Mesodermal cell (in vitro differentiated cells): ENCODE results near the gene TERT.

ENCODE experiments used
- H3K27ac ChIP-seq: 2 replicates; pipeline ENCODE4 v1.7.0; 2013; ENCODE audit warnings: mild to moderate bottlenecking, low read depth, low read length, moderate library complexity; ENCODE audit not compliant: severe bottlenecking
- H3K36me3 ChIP-seq: 2 replicates; pipeline ENCODE4 v1.7.1; 2013; ENCODE audit warnings: mild to moderate bottlenecking, low read length, moderate library complexity; ENCODE audit not compliant: control insufficient read depth, insufficient read depth
- H3K4me1 ChIP-seq: one replicate; pipeline ENCODE4 v1.7.1; 2013; ENCODE audit warnings: mild to moderate bottlenecking, low read length; ENCODE audit not compliant: insufficient read depth, control insufficient read depth, poor library complexity, severe bottlenecking
- H3K4me3 ChIP-seq: 2 replicates; pipeline ENCODE4 v1.7.0; 2013; ENCODE audit warnings: low read length, control low read depth, mild to moderate bottlenecking; ENCODE audit not compliant: insufficient read depth, poor library complexity, severe bottlenecking; ENCODE audit errors: extremely low read depth
- H3K9me3 ChIP-seq: 2 replicates; pipeline ENCODE4 v1.7.1; 2013; ENCODE audit warnings: mild to moderate bottlenecking, low read length, moderate library complexity; ENCODE audit not compliant: control insufficient read depth
- WGBS, 2 experiments: methylation state at CpG; one replicate each; pipeline ENCODE4 v1.1.5; 2013; ENCODE audit warnings: missing lambda C conversion rate in 2 of 2; ENCODE audit not compliant: insufficient coverage in 2 of 2; 5-methylcytosine and 5-hydroxymethylcytosine counted together

TERT gene

GRCh38 chr5:1324301-1324700 is 29.4 kb upstream of the TERT start:
- Histone ChIP-seq H3K36me3 (peaks cover 79% of the 10 kb centered on the region), H3K4me1 (peaks cover 4% of the 10 kb centered on the region), H3K27ac (no peak overlapping the region), H3K9me3 (peaks cover 20% of the 10 kb centered on the region), H3K4me3 (no peak overlapping the region)
- 95 to 98% methylated on average over 12 to 15 of the region's 15 CpGs for WGBS, 2 experiments

GRCh38 chr5:1323803-1324173 is 28.9 kb upstream of the TERT start:
- Histone ChIP-seq H3K4me1 (peaks cover 2% of the 10 kb centered on the region), H3K9me3 (peaks cover 14% of the 10 kb centered on the region), H3K27ac (no peak overlapping the region), H3K4me3 (no peak overlapping the region), H3K36me3 (peaks cover 75% of the 10 kb centered on the region)
- 94 to 98% methylated on average over 12 to 13 of the region's 13 CpGs for WGBS, 2 experiments

GRCh38 chr5:1322955-1323802 is 28.3 kb upstream of the TERT start:
- H3K36me3 ChIP-seq = peaks cover 81% of the 10 kb centered on the region
- peaks cover 2% of the 10 kb centered on the region for H3K4me1 ChIP-seq
- H3K9me3 ChIP-seq = peaks cover 13% of the 10 kb centered on the region
- H3K27ac ChIP-seq = no peak overlapping the region
- WGBS, 2 experiments = 92 to 93% methylated on average over 21 of the region's 24 CpGs
- no peak overlapping the region for H3K4me3 ChIP-seq

DNA sequence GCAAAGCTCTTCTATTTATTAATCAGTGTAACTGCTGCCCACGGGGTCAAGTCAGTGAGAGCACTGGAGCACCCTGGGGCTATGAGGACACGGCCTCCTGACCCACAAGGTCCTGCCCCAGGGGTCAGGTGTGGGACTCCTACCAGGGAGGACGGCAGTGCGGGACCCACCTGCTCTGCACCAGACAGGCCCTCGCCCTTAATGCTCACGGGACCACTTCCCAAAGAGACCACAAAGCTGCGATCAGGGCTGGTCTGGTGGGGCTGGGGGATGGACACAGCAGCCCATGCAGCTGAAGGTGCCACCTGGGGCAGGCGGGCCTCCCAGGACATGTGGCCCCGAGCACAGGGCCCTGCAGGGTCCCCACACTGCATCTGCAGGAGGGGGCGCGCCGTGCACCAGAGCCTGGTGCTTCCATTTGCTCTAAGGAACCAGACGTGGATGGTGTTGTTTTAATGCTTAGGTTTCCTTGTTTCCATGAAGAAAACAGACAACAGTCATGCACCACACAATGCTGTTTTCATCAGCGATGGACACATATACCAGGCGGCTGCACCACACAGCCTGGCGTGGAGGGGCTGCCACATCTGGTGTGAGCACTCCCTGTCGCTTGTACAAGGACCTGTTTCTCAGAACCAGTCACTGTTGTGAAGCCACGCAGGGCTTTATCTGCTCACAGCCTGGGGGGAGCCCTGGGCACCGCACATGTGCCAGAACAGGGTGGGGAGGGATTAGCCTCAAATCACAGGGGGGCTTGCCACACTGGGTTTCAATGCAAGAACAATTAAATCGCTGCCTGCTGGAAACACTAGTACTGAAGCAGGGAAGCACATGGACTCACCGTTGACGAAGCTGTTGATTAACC is 27.4 kb upstream of the TERT start:
- no peak overlapping the region for H3K27ac ChIP-seq
- H3K9me3 ChIP-seq = peaks cover 13% of the 10 kb centered on the region
- H3K4me1 ChIP-seq = peaks cover 1% of the 10 kb centered on the region
- peaks cover 90% of the 10 kb centered on the region for H3K36me3 ChIP-seq
- 96 to 97% methylated on average over 22 of the region's 22 CpGs for WGBS, 2 experiments
- H3K4me3 ChIP-seq = no peak overlapping the region

- Histone ChIP-seq H3K4me3 (no peak overlapping the region), H3K9me3 (peaks cover 13% of the 10 kb centered on the region), H3K4me1 (no peaks in the 10 kb centered on the region), H3K36me3 (peaks cover 91% of the 10 kb centered on the region), H3K27ac (no peak overlapping the region)
- 96 to 97% methylated on average over 16 of the region's 16 CpGs for WGBS, 2 experiments
These were observed 26.7 kb upstream of the TERT start for GRCh38 chr5:1321576-1321975.

GRCh38 chr5:1320436-1321344 is 25.8 kb upstream of the TERT start:
- Histone ChIP-seq H3K27ac (no peak overlapping the region), H3K36me3 (peaks cover 82% of the 10 kb centered on the region), H3K9me3 (peaks cover 5% of the 10 kb centered on the region), H3K4me1 (no peaks in the 10 kb centered on the region), H3K4me3 (no peak overlapping the region)
- WGBS, 2 experiments = 91 to 93% methylated on average over 32 to 34 of the region's 36 CpGs

DNA sequence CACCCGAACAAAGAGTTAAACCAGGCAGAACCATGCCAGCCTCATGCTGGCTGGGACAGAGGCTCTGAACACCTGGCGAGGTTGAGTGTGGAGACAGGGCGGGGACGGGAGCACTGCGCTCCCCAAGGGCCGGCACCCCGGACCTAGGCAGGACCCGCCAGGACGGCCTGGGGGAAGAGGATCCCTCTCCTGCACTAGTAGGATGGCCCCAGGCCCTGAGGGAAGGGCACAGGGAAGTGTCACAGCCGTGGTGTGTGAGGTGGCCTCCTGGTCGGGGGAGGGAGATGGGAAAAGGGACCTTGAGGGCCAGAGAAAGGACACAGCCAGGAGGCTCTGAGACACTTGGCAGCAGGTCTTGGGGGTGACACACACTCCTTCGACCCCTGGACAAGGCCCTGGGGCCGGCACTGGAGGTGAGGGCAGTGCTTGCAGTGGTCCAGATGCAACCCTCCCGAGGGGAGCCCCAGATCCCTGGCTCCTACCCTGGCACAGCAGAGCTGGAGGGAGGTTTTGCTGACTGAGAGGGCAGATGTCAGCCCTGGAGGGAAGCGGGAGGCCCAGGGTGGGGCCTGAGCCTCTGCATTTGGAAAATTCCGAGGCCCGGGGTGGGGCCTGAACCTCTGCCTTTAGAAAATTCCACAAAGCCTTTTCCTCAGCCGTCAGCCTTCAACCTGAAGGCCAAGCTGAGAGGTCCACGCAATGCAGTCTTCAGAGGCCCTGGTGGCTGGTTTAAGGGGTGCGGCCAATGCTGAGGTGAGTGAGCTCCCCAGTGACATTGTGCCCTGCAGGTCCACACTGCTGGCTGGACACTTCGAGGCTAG is 24.8 kb upstream of the TERT start:
- no peak overlapping the region for H3K27ac ChIP-seq
- H3K4me1 ChIP-seq = no peaks in the 10 kb centered on the region
- H3K4me3 ChIP-seq = no peak overlapping the region
- no peaks in the 10 kb centered on the region for H3K9me3 ChIP-seq
- peaks cover 72% of the 10 kb centered on the region for H3K36me3 ChIP-seq
- WGBS, 2 experiments = 91 to 95% methylated on average over 20 of the region's 21 CpGs

DNA sequence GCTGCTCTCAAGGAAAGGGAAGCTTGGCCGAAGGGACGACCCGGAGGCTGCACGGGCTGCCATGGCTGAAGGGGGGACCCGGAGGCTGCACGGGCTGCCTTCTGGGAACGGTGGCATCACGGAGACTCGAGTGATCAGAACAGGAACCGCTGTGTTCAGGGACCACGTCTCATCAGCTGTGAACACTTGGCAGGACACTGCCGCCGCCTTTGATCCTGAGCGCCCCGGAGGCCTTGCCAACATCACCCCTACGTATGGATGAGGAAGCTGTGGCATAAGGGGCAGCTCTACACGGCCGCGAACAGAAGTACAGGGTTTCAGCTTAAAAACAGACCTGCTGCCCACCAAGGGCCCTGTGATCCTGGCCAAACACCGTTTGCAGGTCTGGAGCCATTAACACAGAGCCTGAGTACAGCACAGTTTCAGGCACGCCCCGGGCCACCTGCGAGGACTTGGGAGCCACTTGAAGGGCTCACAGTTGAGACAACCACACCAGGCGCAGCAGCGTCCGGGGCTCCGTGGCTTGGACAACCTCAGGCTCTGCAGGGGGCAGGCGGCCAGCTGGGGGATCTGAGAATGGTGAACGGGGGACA is 23.9 kb upstream of the TERT start:
- Histone ChIP-seq H3K27ac (no peak overlapping the region), H3K36me3 (peaks cover 63% of the 10 kb centered on the region), H3K9me3 (no peaks in the 10 kb centered on the region), H3K4me1 (no peaks in the 10 kb centered on the region), H3K4me3 (no peak overlapping the region)
- 95 to 96% methylated on average over 25 to 29 of the region's 29 CpGs for WGBS, 2 experiments

- Histone ChIP-seq H3K9me3 (no peaks in the 10 kb centered on the region), H3K4me3 (no peak overlapping the region), H3K36me3 (peaks cover 58% of the 10 kb centered on the region), H3K27ac (no peak overlapping the region), H3K4me1 (no peaks in the 10 kb centered on the region)
- WGBS, 2 experiments = 94 to 96% methylated on average over 24 to 25 of the region's 26 CpGs
These were observed 23.2 kb upstream of the TERT start for GRCh38 chr5:1317921-1318565.
